Mononuclear cell (primary cell): ENCODE results near the gene CD300C. TPM values are rescaled to one million over a fixed set of nuclear protein-coding genes. Genes with fewer than 3 reads are reported as not detected.

Experiments used
- H3K27me3 ChIP-seq: 2 replicates; pipeline ENCODE4 v1.6.0; 2011; ENCODE audit warnings: low read length, control low read depth; ENCODE audit not compliant: insufficient read depth
- H3K4me1 ChIP-seq: 2 replicates; pipeline ENCODE4 v1.5.1; 2011; ENCODE audit warnings: mild to moderate bottlenecking, low read length, control low read depth; ENCODE audit not compliant: insufficient read depth
- H3K4me3 ChIP-seq: 2 replicates; pipeline ENCODE4 v1.5.1; 2011; ENCODE audit warnings: mild to moderate bottlenecking, low read length, moderate library complexity
- H3K9me3 ChIP-seq: 2 replicates; pipeline ENCODE4 v1.5.1; 2011; ENCODE audit warnings: low read depth, mild to moderate bottlenecking, control low read depth, low read length
- total RNA-seq: library from RNA; depleted of rRNA; stranded (reverse); fragments of >200 nt; gene quantifications from one replicate; pipeline ENCODE4 v1.2.3, GENCODE V29; 2012

Gene CD300C
- total RNA-seq, 1 donor, result 10.9 TPM

DNA sequence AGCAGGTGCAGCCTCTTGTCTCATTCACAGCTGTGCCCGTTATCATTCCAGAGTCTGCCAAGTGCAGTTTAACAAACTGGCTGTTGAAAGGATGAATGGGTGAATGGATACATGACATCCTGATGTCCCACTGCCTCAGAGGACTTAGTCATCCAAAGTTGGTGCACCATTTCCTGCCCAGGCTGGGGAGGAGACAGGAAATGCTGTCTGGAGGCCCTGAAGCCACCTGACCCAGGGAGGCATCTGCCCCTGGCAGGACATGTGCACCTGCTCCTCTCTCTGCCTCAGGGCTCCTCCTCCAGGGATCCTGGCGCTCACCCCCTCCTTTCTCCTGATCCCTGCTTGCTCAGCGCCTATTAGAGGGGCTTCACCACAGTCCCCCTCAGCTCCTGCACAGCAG is 1.8 kb upstream of the CD300C start:
- H3K9me3 ChIP-seq, result no peaks in the 10 kb centered on the region
- peaks cover 53% of the 10 kb centered on the region for H3K4me1 ChIP-seq
- no peaks in the 10 kb centered on the region for H3K27me3 ChIP-seq
- H3K4me3 ChIP-seq, result no peak overlapping the region

DNA sequence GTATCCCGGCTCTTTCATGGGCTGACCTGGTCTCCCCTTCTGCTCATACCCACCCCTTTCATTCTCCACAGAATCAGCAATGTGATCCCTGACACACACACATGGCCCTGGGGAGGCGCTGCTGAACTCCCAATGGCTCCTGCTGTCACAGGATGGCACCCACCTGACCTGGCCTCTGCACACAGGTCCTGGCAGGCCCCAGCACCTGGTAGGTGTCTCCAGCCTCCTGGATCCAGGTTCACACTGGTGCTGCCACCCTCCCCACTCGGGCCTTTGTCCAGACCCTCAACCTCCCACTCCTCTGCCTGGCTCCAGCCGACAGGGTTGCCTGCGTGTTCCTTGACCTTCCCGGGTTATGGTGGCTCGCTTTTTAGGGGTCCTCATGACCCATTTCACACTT is 1.3 kb upstream of the CD300C start:
- H3K9me3 ChIP-seq, result no peaks in the 10 kb centered on the region
- H3K27me3 ChIP-seq, result no peaks in the 10 kb centered on the region
- H3K4me3 ChIP-seq, result no peak overlapping the region
- peaks cover 50% of the 10 kb centered on the region for H3K4me1 ChIP-seq

DNA sequence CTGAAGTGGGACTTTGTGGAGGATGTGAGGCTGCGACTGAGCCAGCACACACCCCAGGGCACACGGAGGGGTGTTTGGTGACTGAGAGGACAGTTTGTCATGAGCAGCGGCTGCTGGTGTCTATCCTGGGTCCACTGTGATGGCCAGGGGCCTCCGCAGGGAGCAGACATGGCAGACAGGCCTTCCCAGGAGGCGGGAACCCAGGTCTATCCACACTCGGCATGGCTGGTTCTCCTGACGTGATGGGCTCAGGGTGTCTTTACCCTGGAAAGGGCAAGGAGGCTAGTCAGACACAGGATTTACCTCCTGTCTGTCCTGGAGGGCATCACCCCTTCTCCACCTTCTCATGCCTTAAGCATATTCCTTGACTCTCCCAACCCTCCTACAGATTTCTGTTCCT is 671 bp upstream of the CD300C start:
- H3K4me1 ChIP-seq, result peaks cover 47% of the 10 kb centered on the region
- no peaks in the 10 kb centered on the region for H3K27me3 ChIP-seq
- H3K9me3 ChIP-seq, result no peaks in the 10 kb centered on the region
- H3K4me3 ChIP-seq, result no peak overlapping the region

DNA sequence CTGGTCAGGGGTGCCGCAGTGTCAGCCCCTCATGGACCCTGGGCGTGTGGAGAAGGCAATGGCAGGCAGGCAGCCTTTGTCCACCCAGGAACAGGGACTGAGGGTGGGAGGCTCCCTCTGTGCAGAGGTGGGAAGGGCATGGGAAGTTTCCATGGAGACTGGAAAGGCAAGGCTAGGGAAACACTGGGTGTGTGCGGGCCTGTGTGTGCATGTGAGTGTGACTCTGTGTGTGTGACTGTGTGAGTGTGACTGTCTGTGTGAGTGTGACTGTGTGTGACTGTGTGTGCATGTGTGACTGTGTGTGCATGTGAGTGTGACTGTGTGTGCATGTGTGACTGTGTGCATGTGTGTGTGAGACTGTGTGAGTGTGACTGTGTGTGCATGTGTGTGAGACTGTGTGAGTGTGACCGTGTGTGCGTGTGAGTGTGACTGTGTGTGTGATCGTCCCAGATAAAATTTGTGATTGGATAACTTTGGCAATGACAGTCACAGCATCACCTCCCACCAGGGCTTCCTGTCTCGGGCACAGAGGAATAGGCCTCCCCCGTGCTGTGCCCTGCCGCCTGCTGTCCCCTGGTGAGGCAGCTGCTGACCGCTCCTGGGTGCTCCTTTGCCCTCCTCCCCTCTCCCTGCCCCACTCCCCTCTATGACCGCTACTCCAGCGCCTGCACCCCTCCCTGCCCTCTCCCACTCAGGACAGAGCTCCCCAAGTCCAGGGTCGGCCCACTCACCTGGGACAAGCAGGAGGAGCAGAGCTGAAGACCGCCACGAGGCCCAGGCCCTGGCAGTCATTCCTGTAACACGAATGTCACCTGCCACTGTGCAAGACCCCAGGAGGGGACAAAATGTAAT is 698 bp downstream of the CD300C start:
- Histone ChIP-seq H3K4me3 (peak overlapping the region; percentile 44), H3K27me3 (no peaks in the 10 kb centered on the region), H3K9me3 (no peaks in the 10 kb centered on the region), H3K4me1 (peaks cover 47% of the 10 kb centered on the region)

DNA sequence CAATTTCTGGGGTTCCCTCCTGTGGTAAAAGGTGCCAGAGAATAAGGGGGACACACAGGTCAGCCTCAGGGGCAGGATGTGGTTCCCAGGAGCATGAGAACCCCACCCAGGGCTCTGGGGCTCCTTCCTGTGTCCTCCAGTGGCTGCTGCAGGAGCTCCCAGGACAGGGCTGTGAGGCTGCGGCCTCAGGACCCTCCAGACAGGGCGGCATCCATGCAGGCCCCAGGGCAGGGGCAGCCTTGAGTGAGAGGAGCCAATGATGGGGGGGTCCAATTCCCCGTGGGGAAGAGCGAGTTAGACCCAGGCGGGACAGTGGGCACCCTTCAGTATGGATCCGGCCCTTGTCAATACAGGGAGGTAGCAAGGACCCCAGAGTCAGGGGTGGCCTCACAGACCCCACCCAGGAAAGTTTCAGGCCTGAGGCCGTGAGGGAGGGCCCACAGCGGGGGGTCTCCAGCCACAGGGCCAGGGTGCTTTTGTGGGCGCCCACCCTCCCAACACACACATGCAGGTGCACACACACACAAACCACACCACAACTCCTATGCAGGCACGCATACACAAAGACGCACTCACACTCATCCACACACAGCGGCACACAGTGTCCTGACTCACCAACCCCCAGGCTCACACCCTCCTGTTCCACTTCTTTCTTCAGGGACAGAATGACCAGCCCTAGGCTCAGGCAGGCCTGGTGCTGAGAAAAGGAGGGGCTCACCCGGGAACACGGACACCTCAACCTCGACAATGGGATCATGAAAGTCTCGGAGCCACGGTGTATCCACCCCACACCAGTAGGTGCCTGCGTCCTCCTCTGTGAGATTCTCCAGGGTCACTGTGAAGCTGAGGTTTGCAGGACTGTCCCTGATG is 1.8 kb downstream of the CD300C start:
- H3K27me3 ChIP-seq, result no peaks in the 10 kb centered on the region
- no peak overlapping the region for H3K4me3 ChIP-seq
- no peaks in the 10 kb centered on the region for H3K9me3 ChIP-seq
- H3K4me1 ChIP-seq, result peaks cover 47% of the 10 kb centered on the region

DNA sequence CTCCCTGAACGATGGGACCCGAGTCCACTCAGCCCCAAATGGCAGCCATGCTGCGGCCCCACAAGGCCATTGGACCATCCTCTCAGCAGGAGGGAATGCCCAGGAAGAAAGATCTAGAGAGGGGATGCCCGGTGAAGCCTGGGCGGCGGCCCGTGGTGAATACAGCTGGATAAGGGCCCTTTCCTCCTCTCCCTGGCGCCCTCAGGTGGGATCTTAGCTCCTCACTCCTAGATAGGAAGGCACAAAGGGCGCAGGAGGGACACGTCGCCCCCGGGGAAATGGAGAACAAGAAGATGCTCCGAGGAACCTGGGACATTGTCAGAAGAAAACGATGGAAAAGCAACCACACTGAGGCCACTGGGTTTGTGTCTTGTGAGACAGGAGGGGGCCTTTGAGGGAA is 2.5 kb downstream of the CD300C start:
- peaks cover 43% of the 10 kb centered on the region for H3K4me1 ChIP-seq
- H3K27me3 ChIP-seq, result no peaks in the 10 kb centered on the region
- no peak overlapping the region for H3K4me3 ChIP-seq

DNA sequence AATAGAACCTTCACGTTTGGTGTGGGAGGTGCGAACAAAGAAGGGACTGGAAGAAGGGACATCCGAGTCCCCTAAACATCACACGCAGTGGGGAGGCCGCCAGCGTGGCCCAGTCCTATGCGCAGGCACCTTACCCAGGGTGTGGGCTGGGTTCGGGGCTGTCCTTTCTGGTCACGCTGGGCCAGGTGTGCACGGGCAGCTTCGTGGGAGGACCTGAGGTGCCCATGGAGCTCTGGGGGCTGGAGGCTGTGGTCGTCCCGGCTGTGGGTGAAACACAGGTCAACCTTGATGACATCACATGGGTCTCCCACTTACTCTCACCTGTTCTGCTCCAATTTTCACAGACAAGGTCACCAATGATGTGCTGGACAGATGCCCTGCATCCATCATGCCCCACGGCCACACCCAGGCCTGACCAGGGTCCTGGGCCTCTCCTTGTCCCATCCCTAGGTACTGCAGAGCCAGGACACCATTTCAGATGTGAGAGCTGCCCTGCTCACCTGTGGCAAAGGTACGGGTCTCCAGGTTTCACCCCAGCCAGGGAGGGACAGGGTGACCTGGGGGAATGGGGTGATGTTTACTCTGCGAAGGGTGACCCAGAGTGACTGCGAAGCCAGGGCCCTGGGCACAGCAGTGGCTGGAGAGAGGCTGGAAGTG is 3.1 kb downstream of the CD300C start:
- Histone ChIP-seq H3K9me3 (no peaks in the 10 kb centered on the region), H3K4me3 (no peak overlapping the region), H3K4me1 (peaks cover 38% of the 10 kb centered on the region), H3K27me3 (no peaks in the 10 kb centered on the region)

More for the DNA sequence above, 2.5 kb downstream of the CD300C start:
- H3K9me3 ChIP-seq, result no peaks in the 10 kb centered on the region

DNA sequence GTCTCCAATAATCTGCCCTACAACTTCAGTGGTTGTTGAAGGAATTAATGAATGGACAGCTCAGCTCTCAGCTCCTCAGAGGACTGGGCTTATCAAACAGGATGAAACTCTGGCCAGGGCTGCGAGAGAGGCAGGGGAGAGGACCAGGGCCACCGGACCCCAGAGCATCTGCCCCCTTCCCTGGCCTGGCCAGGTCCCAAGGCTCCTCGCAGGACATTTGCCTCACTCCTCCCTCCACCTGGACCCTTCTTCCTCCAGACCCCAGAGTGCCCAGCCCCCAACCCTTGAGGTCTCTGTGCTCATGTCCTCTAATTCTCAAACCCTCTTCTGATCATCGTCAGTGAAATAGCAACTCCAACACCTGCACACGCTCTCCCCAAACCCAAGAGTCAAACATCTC is 3.7 kb downstream of the CD300C start:
- H3K27me3 ChIP-seq, result no peaks in the 10 kb centered on the region
- no peak overlapping the region for H3K4me3 ChIP-seq
- H3K4me1 ChIP-seq, result peaks cover 31% of the 10 kb centered on the region
- H3K9me3 ChIP-seq, result no peaks in the 10 kb centered on the region

DNA sequence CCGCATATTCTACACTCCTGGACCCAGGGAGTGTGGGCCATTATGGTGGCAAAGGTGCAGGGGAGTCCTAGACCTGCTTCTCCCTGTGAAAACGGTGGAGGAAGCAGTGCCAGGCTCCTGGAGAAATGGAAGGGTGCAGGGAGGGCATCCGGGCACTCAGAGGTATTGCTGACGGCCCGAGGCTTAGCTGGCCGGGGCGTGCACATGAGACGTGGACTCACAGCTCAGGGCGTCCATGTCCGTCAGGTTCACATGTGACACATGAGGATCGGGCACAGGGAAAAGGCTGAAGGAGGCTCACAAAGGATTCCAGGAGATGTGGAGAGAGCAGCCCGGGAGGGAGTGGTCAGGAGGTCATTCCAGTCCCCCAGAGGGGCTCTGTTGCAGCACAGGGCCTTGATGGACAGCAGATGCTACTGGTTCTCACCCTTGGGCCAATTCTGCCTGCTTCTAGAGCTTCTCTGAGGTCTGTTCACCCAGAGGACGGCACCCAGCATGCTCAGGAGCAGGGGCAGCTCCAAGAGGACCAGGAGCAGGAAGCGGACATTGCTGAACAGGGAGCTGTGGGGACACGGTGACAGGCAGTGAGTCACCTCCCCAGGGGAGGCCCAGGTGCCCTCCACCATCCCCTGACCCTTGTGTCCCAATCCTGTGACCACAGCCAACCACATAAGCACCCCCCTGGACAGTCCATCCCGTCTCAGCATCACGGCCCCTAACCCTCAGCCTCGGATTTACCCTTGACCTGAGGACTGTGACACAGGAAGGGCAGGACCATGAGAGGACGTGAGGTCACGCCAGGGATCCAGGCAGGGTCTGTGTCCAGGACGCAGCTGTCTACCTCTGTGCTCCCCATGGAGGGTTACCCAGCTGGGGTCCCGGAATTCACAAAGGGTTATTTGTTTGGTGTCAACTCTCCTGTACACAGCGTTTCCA is 4.5 kb downstream of the CD300C start:
- Histone ChIP-seq H3K4me1 (peaks cover 24% of the 10 kb centered on the region), H3K27me3 (no peaks in the 10 kb centered on the region), H3K4me3 (no peak overlapping the region), H3K9me3 (no peaks in the 10 kb centered on the region)

DNA sequence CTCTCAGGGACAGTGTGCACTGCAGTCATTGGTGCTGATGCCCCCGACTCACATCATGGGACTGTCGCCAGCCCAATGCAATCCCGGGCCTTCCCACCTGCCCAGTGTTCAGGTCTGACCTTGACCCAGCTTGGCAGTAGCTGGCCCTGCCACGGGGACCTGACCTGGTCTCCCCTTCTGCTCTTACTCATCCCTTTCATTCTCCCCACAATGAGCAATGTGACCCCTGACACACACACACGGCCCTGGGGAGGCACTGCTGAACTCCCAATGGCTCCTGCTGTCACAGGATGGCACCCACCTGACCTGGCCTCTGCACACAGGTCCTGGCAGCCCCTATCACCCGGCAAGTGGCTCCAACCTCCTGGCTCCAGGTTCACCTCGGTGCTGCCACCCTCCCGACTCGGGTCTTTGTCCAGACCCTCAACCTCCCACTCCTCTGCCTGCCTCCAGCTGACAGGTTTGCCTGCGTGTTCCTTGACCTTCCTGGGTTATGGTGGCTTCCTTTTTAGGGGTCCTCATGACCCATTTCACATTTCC is 6.6 kb downstream of the CD300C start:
- Histone ChIP-seq H3K9me3 (no peaks in the 10 kb centered on the region), H3K27me3 (peaks cover 2% of the 10 kb centered on the region), H3K4me1 (peaks cover 11% of the 10 kb centered on the region), H3K4me3 (no peak overlapping the region)

DNA sequence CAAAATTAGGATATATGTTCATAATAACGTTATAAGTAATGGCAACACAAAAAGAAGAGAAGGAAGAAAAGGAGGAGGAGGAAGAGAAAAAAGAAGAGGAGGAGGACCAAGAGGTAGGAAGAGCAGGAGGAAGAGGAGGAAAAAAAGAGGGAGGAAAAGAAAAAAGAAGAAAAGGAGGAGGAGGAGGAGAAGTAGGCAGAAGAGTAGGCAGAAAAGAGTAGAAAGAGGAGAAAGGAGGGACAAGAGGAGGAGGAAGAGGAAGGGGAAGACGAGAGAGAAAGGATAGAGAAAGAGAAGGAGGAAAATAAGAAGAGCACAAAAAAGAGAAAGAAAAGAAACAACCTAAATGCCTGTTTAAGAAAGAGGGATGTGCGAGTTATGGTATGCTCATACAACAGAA is 9.0 kb downstream of the CD300C start:
- H3K4me3 ChIP-seq, result no peak overlapping the region
- no peaks in the 10 kb centered on the region for H3K9me3 ChIP-seq
- H3K4me1 ChIP-seq, result peaks cover 25% of the 10 kb centered on the region
- H3K27me3 ChIP-seq, result peaks cover 3% of the 10 kb centered on the region

DNA sequence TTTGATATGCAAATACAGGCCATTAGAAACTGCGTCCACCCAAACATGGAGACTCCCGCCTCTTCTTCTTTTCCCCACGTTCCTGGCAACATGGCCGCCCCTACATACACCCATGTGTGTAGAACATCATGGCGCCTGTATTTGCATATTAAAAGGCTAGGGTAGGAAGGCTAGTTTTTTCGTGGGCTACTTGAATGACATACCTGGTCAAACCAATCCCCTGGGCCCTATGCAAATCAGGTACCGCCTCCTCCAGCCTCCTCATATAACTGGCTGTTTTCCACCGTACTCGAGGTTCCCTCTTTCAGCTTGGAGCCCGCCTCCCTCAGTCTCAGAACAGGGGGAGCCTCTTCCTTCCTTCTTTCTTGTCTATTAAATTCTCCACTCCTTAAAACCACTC is 13.8 kb downstream of the CD300C start:
- H3K27me3 ChIP-seq, result peaks cover 3% of the 10 kb centered on the region
- peaks cover 72% of the 10 kb centered on the region for H3K4me1 ChIP-seq
- no peaks in the 10 kb centered on the region for H3K9me3 ChIP-seq
- peak overlapping the region; percentile 61 for H3K4me3 ChIP-seq

DNA sequence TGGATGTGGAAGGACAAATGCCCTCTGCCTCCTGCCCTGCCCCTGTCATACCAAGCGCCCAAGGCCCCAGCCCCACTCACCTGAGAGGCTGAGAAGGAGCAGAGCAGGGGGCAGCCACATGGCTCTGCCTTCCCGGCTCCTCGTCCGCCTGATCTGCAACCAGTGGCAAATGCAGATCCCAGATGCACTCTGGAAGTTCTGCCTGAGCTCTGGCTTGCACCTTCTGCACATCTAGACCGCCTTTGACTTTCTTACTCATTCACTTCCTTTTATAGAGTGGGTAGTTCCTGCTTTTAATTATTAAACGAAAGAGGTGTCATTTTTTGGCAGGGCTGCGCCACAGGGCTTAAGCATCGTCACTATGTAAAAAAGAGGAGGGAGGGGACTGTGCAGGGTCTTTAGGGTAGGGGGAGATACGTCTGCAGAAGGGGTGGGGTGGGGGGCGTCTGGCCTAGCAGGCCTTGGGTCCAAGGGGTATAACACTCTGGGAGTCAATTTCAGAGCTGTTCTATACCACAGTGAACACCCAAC is 14.6 kb downstream of the CD300C start, which contains the start of gene CD300LB:
TSS of gene CD300LB (minus strand) at position 245 of the 531 bp plus-strand sequence. CDS start at position 120, 125 bp downstream.
- peaks cover 3% of the 10 kb centered on the region for H3K27me3 ChIP-seq
- peaks cover 80% of the 10 kb centered on the region for H3K4me1 ChIP-seq
- peak within 1 kb of the TSS; percentile 61 for H3K4me3 ChIP-seq
- H3K9me3 ChIP-seq, result no peaks in the 10 kb centered on the region

DNA sequence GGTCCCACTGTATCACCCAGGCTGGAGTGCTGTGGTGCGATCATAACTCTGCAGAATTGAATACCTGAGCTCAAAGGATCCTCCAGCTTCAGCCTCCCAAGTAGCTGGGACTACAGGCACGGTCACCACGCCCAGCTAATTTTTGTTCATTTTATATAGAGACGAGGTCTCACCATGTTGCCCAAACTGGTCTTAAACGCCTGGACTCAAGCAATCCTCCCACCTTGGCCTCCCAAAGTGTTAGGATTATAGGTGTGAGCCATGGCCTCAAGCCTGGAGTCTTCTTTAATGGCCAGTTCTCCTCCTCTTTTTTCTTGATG is 15.1 kb downstream of the CD300C start:
- H3K4me1 ChIP-seq, result peaks cover 85% of the 10 kb centered on the region
- H3K9me3 ChIP-seq, result no peaks in the 10 kb centered on the region
- H3K27me3 ChIP-seq, result peaks cover 3% of the 10 kb centered on the region
- H3K4me3 ChIP-seq, result peak overlapping the region; percentile 40
